ENCODE results near the gene KIF27. TPM values are rescaled to one million over a fixed set of nuclear protein-coding genes. Genes with fewer than 3 reads are reported as not detected.
"Not testable (repeated sequence)": the region's sequence is repeated elsewhere in the genome, so short reads cannot be mapped to it uniquely, and the experiment has no call there.

The KIF27 gene
- total RNA-seq, 1 donor from 2014 or later, result 16.4 TPM

GRCh38 chr9:83919111-83919510 lies 2.1 kb downstream of the KIF27 start:
- Mint-ChIP-seq H3K4me3 (peak overlapping the region; percentile 43), H3K27me3 (ENCODE audit: insufficient read depth, low read depth) (peaks cover 8% of the 10 kb centered on the region), H3K36me3 (peaks cover 6% of the 10 kb centered on the region), H3K4me1 (peaks cover 16% of the 10 kb centered on the region), H3K27ac (no peak overlapping the region), H3K9me3 (no peaks in the 10 kb centered on the region)
- H2AFZ ChIP-seq (replicated peaks), result no peak overlapping the region
- H3K9me3 ChIP-seq (ENCODE audit: low read depth), result no peaks in the 10 kb centered on the region
- H3K4me1 ChIP-seq, result peaks cover 4% of the 10 kb centered on the region
- H3K4me2 ChIP-seq, result no peak overlapping the region
- H3K9ac ChIP-seq, result no peak overlapping the region
- no peaks in the 10 kb centered on the region for H3K27me3 ChIP-seq
- no peak overlapping the region for H3K4me3 ChIP-seq
- H3K79me2 ChIP-seq (ENCODE audit: low read depth), result peaks cover 6% of the 10 kb centered on the region
- no peak for DNase-seq (ENCODE audit: low spot score)
- no peak for TF ChIP-seq EZH2 (IDR thresholded peaks at IDR 0.05)
- no peak for TF ChIP-seq EZH2phosphoT487 (IDR thresholded peaks at IDR 0.05)
- TF ChIP-seq, protein P1, sequence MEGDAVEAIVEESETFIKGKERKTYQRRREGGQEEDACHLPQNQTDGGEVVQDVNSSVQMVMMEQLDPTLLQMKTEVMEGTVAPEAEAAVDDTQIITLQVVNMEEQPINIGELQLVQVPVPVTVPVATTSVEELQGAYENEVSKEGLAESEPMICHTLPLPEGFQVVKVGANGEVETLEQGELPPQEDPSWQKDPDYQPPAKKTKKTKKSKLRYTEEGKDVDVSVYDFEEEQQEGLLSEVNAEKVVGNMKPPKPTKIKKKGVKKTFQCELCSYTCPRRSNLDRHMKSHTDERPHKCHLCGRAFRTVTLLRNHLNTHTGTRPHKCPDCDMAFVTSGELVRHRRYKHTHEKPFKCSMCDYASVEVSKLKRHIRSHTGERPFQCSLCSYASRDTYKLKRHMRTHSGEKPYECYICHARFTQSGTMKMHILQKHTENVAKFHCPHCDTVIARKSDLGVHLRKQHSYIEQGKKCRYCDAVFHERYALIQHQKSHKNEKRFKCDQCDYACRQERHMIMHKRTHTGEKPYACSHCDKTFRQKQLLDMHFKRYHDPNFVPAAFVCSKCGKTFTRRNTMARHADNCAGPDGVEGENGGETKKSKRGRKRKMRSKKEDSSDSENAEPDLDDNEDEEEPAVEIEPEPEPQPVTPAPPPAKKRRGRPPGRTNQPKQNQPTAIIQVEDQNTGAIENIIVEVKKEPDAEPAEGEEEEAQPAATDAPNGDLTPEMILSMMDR (IDR thresholded peaks at IDR 0.05), result no peak
- no peak overlapping the region for H3K27ac ChIP-seq
- H3K36me3 ChIP-seq, result no peaks in the 10 kb centered on the region
- peaks cover 22% of the 10 kb centered on the region for H3F3A ChIP-seq (ENCODE audit: low read depth)
- H4K20me1 ChIP-seq (ENCODE audit: low read depth), result no peaks in the 10 kb centered on the region

GRCh38 chr9:83912194-83912593 lies 9.0 kb downstream of the KIF27 start:
- not testable (repeated sequence) for H3K36me3 Mint-ChIP-seq; H3F3A ChIP-seq (ENCODE audit: low read depth); H3K4me1 ChIP-seq; H3K4me2 ChIP-seq; H3K4me3 ChIP-seq; H3K27me3 Mint-ChIP-seq (ENCODE audit: insufficient read depth, low read depth); H3K27ac ChIP-seq; H3K36me3 ChIP-seq; DNase-seq (ENCODE audit: low spot score); H3K9me3 Mint-ChIP-seq; H3K9ac ChIP-seq; H3K9me3 ChIP-seq (ENCODE audit: low read depth); H3K4me1 Mint-ChIP-seq; H3K27me3 ChIP-seq; H3K4me3 Mint-ChIP-seq; H3K27ac Mint-ChIP-seq; H2AFZ ChIP-seq (replicated peaks); H4K20me1 ChIP-seq (ENCODE audit: low read depth); H3K79me2 ChIP-seq (ENCODE audit: low read depth)
- TF ChIP-seq, protein P1 (IDR thresholded peaks at IDR 0.05), result peak; percentile 63

DNA sequence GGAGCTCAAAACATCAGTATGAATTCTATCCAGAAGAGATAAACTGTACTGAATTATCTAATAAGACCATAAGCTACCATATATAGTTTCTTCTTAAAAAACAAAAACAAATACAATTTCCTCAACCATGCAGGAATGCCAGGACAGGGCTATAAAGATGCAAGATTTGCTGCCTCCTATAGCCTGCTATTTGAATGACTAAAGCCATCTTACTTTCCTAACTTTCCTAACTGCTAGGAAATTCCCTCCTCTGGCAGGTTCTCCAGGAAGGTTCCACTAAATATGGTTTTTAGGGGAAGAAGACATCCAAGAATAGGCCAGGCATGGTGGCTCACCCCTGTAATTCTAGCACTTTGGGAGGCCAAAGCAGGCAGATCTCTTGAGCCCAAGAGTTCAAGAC lies 15.1 kb downstream of the KIF27 start:
- TF ChIP-seq, protein P1 (IDR thresholded peaks at IDR 0.05), result no peak
- TF ChIP-seq EZH2phosphoT487 (IDR thresholded peaks at IDR 0.05), result no peak
- no peak for TF ChIP-seq EZH2 (IDR thresholded peaks at IDR 0.05)
- Mint-ChIP-seq H3K4me1 (no peaks in the 10 kb centered on the region), H3K4me3 (no peak overlapping the region), H3K27me3 (ENCODE audit: insufficient read depth, low read depth) (no peaks in the 10 kb centered on the region), H3K9me3 (no peaks in the 10 kb centered on the region), H3K27ac (no peak overlapping the region), H3K36me3 (peaks cover 17% of the 10 kb centered on the region)
- no peaks in the 10 kb centered on the region for H3K36me3 ChIP-seq
- H4K20me1 ChIP-seq (ENCODE audit: low read depth), result no peaks in the 10 kb centered on the region
- no peak overlapping the region for H2AFZ ChIP-seq (replicated peaks)
- H3K4me2 ChIP-seq, result no peak overlapping the region
- H3K9me3 ChIP-seq (ENCODE audit: low read depth), result no peaks in the 10 kb centered on the region
- no peaks in the 10 kb centered on the region for H3K27me3 ChIP-seq
- no peaks in the 10 kb centered on the region for H3K79me2 ChIP-seq (ENCODE audit: low read depth)
- no peak overlapping the region for H3K9ac ChIP-seq
- H3K4me1 ChIP-seq, result no peaks in the 10 kb centered on the region
- H3F3A ChIP-seq (ENCODE audit: low read depth), result no peaks in the 10 kb centered on the region
- H3K4me3 ChIP-seq, result no peak overlapping the region
- H3K27ac ChIP-seq, result no peak overlapping the region
- no peak for DNase-seq (ENCODE audit: low spot score)

GRCh38 chr9:83900615-83901014 lies 20.6 kb downstream of the KIF27 start:
- H3K4me1 ChIP-seq; H3K4me1 Mint-ChIP-seq; H3K27me3 ChIP-seq; H3K36me3 Mint-ChIP-seq; H4K20me1 ChIP-seq (ENCODE audit: low read depth); H2AFZ ChIP-seq (replicated peaks); H3K9ac ChIP-seq; H3K27ac Mint-ChIP-seq; H3F3A ChIP-seq (ENCODE audit: low read depth); DNase-seq (ENCODE audit: low spot score); H3K36me3 ChIP-seq; H3K4me3 ChIP-seq; H3K4me2 ChIP-seq; H3K9me3 ChIP-seq (ENCODE audit: low read depth); H3K27me3 Mint-ChIP-seq (ENCODE audit: insufficient read depth, low read depth); H3K79me2 ChIP-seq (ENCODE audit: low read depth); H3K27ac ChIP-seq; H3K4me3 Mint-ChIP-seq; H3K9me3 Mint-ChIP-seq: not testable (repeated sequence)

GRCh38 chr9:83894301-83894700 lies 26.9 kb downstream of the KIF27 start:
- H3K36me3 Mint-ChIP-seq, H3K4me3 Mint-ChIP-seq: not testable (repeated sequence)

GRCh38 chr9:83886498-83886897 lies 34.7 kb downstream of the KIF27 start:
- H2AFZ ChIP-seq (replicated peaks); H3K9ac ChIP-seq; H3F3A ChIP-seq (ENCODE audit: low read depth); H3K4me1 ChIP-seq; H4K20me1 ChIP-seq (ENCODE audit: low read depth); H3K9me3 ChIP-seq (ENCODE audit: low read depth); H3K27ac Mint-ChIP-seq; DNase-seq (ENCODE audit: low spot score); H3K79me2 ChIP-seq (ENCODE audit: low read depth); H3K4me2 ChIP-seq; H3K27ac ChIP-seq; H3K27me3 ChIP-seq; H3K4me3 ChIP-seq; H3K36me3 ChIP-seq; H3K27me3 Mint-ChIP-seq (ENCODE audit: insufficient read depth, low read depth); H3K4me1 Mint-ChIP-seq; H3K4me3 Mint-ChIP-seq; H3K9me3 Mint-ChIP-seq: not testable (repeated sequence)
- peaks cover 11% of the 10 kb centered on the region for H3K36me3 Mint-ChIP-seq

More at GRCh38 chr9:83894301-83894700, 26.9 kb downstream of the KIF27 start:
- not testable (repeated sequence) for H3F3A ChIP-seq (ENCODE audit: low read depth); H3K4me1 ChIP-seq; H3K27me3 Mint-ChIP-seq (ENCODE audit: insufficient read depth, low read depth); H3K27ac Mint-ChIP-seq; H3K79me2 ChIP-seq (ENCODE audit: low read depth); H3K4me2 ChIP-seq; H4K20me1 ChIP-seq (ENCODE audit: low read depth); H3K27me3 ChIP-seq; DNase-seq (ENCODE audit: low spot score); H3K4me3 ChIP-seq; H3K4me1 Mint-ChIP-seq; H3K9me3 ChIP-seq (ENCODE audit: low read depth); H3K9me3 Mint-ChIP-seq; H2AFZ ChIP-seq (replicated peaks); H3K9ac ChIP-seq; H3K36me3 ChIP-seq; H3K27ac ChIP-seq

All from neural progenitor cell (in vitro differentiated cells).